HG02981 (cell line): ENCODE data around the gene PIGM.

Source experiments
- ATAC-seq: cut with Tn5 transposase; IDR thresholded peaks from one replicate; pipeline ENCODE4 v1.9.1; 2021; ENCODE audit warnings: mild to moderate bottlenecking, moderate library complexity; ENCODE audit not compliant: unreplicated experiment

The PIGM gene

DNA sequence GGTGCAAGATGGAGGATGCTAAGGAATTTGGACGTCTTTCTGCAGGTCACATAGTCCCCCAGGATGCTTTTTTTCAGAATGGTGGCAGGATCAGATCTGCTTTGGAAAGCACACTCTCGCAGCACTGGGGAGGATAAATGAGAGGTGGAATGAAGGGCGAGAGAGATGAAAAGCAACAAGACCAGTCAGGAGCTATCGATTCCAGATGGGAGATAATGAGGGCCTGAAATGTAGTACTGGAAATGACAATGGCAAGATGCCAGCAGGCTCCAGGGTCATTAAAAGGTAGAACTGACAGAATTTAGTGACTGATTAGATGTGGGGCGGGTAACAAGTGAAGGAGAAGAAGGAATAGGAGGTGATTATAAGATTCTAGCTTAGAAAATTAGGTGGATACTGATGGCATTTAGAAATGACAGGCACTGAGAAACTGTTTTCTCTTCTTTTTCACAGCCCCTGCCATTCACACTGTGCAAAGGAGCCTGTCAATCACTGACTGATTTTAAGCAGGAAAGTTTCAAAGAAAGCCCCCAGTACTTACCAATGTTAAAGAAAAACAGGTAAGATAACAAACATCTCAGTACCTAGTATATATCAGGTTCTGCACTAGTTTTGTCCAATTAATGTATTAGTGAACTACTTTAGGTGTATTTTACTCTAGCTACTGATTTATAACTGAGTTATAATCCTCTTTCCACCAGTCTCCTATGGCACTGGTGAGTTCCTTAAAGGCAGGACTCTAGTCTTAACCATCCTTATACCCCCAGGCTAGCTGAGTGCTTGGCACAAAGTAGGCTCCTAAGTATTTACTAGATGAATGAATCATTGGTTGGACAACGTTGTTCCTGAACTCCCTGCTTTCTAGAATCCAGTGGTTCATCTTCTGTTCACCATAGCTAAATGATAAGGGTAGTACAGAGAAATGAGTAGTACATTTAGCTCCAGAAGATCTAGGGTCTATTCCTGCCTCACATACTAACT, 9.2 kb downstream of the PIGM start:
- ATAC-seq, result no peak

DNA sequence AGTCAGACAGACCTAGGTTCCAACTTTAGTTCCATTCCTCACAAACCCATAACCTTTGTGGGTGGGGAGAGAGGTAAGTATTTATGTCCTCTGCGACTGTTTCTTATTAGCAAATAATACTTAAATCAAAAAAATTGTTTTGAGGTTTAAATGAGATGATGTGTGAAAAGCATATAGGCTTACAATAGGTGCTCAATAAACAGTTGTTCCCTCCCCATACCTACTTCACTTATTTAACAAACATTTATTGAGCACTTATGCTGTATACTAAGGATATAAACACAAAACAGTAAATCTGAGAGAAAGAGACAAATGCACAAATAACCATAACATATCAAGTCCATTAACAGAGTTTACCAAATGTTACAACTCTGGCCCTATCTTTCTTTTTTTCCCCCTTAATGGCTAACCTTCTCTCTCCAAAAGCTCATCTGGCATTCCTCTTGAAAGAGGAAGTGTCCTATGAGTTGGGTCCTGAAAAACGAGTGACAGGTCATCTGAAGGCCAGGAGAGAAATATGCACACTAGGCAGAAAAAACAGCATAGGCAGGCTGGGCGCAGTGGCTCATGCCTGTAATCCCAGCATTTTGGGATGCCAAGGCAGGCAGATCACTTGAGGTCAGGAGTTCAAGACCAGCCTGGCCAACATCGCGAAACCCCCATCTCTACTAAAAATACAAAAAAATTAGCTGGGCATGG, 10.3 kb downstream of the PIGM start:
- no peak for ATAC-seq

DNA sequence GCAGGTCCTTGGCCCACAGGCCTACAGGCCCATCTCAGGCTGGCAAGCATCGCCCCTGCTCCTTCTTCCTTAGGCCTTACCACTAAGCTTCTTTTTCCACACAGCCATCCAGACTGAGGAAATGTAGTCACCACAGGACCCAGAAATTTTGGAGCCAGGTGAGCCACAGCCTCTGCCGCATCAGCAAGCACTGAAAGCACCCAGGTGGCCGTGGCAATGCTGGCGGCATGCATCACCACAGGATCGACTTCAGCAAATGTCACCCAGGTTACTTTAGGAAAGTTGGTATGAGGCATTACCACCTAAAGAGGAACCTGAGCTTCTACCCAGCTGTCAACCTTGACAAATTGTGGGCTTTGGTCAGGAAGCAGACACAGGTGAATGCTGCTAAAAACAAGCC, 11.6 kb downstream of the PIGM start:
- no peak for ATAC-seq

DNA sequence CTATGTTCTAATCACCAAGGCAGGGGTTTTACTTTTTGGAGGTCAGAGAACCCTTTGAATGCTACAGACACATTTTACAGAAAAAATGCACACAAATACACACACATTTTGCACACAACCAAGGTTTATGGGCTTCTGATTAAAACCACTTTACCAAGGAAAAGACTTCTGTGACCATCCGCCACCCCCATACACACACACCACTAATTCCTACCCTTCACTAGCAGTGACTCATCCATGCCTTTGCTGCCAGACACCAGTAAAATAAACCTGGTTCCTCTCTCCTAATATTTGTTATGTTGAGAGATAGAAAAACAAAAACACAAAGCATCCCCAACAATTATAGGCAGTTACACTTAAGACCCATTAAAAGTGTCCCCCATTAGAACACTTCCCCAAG, 12.9 kb downstream of the PIGM start:
- no peak for ATAC-seq

DNA sequence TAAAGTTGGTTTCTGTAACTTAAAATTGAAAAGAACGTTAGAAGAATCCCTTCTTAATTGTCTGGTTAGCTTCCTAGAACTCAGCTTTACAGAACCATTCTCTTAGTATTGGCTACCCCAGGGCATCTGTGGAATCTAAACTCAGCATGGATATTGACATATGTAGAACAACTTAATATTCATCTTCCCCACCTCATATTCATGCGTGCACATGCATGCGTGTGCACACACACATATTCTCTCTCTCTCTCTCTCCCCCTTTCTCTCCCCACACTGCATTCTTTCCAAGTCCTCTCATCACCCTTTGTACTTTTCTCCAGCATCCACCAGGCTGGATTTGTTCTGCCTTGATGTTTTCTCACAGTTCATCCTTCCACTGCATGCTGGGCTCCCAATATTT, 13.4 kb downstream of the PIGM start:
- ATAC-seq, result no peak

DNA sequence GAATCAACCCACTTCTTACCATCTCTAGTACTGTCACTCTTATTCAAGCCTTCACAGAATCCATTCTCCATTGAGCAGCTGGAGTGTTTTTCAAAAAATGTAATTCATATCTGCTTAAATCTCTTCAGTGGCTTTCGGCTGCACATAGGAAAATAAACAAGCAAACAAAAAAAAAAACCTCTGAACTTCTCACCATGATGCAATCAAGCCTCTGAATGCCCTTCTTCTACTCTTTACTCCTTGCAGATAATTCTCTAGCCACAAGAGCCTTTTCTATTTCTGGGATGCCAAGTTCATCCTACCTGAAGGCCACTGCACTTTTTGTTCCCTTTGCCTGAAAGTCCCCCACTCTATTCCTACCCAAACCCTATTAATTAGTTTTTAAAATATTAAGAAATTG, 14.2 kb downstream of the PIGM start:
- no peak for ATAC-seq

DNA sequence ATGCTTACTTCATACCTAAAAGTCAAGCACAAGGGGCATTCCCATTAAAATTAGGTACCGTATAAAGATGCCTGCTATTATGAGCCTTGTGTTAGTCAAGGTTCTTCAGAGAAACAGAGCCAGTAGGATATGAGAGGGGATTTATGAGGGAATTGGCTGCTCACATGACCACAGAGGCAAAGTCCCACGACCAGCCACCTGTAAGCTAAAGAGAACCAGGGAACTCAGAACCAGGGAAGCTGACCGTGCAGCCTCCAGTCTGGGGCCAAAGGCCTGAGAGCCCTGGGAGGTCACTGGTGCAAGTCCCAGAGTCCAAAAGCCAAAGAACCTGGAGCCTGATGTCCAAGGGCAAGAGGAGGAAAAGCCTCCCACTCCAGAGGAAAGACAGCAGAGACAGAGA, 20.0 kb downstream of the PIGM start:
- ATAC-seq, result no peak

DNA sequence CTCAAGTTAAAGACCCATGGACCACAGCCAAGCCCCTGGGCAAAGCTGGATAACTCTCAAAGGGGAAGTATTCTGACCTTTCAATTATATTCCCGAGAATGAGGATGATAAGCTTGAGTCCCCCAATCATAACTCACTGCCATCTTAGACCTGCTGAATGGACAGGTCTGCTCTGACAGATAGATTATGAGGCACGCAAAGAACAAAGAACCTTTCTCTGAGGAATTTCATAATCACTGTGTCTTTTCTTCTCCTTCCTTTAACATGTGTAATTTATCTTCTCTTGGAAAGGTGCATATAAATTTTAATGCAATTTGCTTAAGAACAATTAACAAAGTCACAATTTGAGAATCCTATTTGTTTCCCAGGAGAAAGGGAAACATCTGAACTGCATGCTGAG, 22.0 kb downstream of the PIGM start:
- no peak for ATAC-seq

DNA sequence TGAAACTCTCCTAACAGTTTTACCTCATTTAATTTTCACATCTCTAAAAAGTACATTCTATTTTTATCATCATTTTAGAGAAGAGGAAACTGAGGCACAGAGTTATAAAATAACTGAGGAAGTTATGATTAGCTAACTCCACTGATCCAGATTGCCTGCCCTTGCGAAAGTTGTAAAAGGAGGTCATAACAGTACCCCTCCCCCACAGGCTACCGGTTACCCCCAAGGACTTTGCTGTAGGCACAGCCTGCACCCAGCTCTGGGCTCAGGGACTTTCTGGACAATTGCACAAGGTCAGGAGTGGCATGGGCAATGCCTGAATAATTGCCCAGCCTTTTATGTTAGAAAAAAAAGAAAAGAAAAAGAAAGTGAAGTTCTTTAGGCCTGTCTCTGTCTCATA, 22.7 kb downstream of the PIGM start:
- ATAC-seq, result no peak

DNA sequence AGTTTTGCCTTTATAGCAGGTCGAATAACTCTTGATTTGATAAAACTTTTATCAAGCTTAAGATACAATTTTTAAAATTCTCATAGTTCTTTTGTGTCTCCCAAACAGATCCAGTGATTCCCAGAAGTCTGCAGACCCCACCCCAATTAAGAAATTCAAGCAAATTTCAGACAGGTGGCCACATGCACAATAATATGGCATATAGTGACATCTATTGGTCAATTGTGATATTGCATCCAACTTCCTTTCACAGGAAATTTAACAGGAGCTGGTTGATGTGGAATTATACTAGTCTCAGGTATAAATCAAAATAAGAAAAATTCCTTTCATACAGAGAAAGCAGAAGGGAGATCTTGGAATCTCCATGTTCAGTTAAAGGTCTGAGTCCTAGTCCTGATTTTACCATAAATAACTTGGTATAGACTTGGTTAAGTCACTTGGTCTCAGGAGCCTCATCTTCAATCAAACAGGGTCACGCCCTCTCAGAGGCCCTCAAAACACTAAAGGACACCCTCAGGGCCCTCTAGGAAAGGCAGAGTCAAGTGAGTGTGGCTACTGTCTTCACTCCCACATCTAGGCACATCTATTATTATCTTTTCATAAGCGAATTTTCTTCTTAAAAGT, 24.1 kb downstream of the PIGM start:
- ATAC-seq, result no peak

DNA sequence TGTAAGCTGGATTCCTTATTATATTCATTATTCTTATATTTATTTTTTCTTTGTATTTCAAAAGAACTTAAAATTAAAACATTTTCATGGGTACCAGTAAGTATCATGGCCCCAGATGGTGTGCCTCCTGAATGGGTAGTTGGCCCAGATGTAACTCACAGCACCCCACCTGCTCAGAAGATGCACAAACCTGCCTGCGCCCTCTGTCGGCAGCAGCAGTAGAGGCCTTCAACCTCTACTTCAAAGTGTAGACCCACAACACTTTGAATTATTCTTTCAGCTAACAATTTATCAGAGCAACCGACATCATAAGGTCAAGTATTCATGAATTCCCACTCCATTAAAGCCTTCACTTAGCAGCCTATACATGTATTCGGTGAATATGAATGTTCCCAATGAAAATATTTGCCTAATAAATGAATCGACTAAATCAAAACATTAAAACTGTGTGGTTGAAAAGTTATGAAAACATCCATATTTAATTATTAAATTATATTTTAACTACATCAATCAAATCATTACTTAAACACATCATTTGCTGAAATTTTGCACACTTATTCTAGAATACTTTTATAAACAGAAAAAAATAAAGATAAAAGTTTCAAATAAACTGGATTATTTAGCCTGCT, 25.4 kb downstream of the PIGM start:
- ATAC-seq, result no peak

DNA sequence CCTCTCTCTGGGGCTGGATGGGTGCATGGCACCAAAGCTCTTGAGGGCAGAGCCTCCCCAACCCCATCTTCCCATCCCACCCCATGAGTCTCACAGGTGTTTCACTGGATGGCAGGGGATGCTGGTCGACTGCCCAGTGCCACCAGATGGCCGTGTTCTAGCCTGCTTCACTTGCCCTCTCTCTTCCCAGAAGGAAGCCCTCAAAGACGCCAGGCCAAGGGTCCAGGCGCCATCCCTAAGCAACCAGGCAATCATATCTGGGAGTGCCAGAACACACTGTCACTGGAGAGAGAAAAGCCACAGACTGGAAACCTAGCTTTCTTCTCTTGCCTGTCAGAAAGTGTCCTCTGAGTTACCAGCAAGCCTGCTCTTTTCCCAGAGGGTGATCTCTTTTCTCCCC, 26.7 kb downstream of the PIGM start:
- no peak for ATAC-seq

DNA sequence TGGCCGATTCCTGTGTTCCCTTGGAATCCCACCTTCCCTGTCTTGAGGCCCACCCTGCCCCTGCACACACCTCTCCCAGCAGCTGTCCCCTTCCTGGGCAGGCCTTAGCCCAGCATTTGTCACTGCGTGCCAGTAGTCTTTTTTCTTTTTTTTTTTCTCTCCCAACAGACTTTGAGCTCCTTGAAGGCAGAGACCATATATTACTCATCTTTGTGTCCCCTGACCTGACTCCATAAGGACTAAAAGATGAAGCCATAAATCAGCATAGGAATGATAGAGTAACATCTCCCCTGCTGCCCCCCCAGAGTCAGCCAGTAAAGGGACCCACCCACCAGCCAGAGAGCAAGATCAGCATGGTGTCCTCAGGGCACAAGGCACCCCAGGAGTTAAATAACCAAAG, 27.4 kb downstream of the PIGM start:
- ATAC-seq, result no peak

DNA sequence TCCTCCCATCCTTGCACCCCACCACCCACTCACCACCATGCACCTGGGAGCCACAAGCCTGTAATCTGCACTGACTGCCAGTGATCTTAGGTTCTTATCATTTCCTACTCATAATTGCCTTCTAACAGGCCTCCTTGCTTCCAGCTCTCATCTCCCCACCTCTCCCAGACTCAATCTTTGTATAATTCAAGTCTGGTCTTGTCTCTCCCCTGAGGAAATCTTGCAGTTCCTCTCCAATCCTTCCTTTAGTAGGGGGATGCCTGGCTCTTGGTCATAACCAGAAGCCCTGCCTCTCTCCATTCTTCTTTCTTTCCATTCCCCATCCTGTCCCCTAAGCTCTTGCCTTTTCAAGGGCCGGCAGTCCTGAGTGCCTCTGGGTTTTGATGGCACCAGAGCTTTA, 27.8 kb downstream of the PIGM start:
- no peak for ATAC-seq

DNA sequence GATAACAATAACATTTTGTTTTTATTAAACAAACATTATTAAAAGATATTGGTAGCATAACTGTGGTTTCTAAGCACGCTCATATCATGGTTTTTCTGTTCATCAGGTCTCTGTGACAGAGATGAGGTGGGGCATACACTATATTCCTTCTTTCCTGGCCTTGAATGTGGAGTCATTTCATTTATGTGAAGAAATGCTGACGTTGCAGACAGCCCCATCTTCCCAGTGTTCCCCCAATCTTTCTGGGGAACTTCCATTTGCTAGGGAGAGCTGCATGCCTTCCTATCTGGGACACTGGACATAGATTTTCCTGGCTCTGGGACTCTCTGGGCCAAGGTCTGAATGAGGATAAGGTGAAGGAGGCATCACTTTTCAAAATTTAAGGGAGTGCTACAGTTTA, 30.4 kb downstream of the PIGM start:
- ATAC-seq, result no peak

DNA sequence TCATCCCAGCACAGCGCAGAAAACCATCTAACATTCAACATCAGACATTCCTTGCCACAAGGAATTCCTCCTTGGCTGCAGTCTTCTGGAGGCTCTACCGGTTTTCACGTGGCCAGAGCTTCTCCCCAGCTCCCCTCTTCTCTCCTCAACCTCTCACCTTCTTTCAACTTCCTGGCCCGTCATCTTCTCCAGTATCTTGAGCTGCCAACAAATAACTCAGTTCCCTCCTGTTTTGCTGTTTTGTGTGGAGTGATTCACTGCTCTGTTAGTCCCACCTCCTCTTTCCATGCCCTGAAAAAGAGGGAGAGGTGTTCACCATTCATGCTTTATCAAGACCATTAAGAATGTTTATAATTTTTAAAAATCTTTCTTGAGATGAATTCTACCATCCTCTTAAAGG, 32.6 kb downstream of the PIGM start:
- no peak for ATAC-seq

DNA sequence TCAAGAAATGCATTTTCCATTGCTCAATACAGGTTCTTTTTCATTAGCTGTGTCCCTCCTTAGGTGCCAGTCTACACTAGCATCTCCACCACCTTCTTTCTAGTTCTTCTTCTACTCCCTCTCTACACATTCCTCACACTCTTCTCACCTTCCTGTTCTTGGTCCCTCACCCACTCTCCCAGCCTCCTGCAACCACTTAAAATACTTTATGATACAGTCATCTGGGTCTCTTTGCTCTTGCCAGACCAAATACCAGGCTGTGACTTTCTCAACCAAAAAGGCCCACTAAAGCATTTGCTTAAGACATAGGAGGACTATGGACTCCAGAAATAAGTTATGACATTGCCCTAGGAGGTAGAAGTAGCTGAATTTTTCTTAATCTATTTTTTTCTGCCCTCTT, 35.1 kb downstream of the PIGM start:
- no peak for ATAC-seq

DNA sequence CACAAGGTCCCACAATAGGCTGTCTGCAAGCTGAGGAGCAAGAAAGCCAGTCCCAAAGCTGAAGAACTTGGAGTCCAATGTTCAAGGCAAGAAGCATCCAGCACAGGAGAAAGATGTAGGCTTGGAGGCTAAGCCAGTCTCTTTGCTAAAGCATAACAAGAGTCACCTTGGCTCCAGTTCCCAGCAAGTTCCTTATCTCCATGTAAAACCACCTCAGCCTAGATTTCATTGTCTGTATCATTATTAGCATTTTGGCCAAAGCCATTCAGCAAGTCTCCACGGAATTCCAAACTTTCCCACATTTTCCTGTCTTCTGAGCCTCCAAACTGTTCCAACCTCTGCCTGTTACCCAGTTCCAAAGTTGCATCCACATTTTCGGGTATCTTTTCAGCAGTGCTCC, 36.9 kb downstream of the PIGM start:
- ATAC-seq, result no peak

DNA sequence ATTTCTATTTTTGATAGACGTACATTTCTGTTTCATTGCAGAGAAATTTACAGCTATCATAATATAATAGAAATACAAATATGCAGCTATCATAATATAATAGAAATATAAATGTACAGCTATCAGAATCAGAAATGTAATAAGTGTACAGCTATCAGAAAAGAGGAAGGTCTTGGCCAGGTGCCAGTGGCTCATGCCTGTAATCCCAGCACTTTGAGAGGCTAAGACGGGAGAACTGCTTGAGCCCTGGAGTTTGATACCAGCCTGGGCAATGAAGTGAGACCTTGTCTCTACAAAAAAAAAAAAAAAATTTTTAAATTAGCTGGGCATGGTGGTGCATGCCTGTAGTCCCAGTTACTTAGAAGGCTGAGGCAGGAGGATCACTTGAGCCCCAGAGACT, 37.9 kb downstream of the PIGM start:
- no peak for ATAC-seq

DNA sequence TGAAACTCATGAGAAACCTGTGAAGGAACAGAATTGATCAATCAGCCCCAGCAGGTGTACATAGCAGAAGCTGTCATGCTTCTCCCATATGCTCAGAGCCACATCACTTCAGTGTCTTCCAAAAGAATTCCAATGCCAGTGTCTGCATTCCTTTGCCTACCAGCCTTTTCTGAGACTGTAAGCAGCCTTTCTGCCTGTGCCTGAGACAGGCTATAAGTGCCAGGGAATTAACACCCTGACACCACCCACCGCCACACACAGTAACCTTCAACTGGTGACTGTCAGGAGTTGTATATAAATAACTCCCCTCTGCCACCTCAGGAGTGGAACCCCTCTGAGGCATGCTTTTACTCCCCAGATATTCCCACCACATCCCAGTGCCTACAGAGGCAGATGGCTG, 39.6 kb downstream of the PIGM start:
- no peak for ATAC-seq

DNA sequence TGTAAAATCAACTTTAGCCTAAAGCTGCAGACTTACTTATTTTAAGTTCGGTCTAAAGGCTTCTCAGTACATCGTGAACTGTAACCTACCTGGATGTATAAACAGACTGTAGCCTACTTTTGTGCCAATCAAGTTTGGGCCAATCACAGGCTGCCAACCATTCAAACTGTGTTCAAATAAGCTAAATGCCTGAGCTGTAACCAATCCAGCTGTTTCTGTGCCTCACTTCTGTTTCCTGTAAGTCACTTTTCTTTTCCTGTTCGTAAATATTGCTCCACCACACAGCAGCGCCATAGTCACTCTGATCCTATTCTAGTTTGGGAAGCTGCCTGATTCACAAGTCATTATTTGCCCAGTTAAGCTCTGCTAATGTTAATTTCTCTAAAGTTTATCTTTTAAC, 40.3 kb downstream of the PIGM start:
- no peak for ATAC-seq
